Mesenchymal stem cell (in vitro differentiated cells and primary cell): ENCODE data around the gene TOR4A.

Experiments used
- DNase-seq: peaks from one replicate; pipeline ENCODE4 v3.0.0-alpha.2; 2013
- H2AFZ ChIP-seq: one replicate; pipeline ENCODE4 v1.6.1; 2013; ENCODE audit warnings: low read depth, mild to moderate bottlenecking, control low read depth, inconsistent platforms, low read length, moderate library complexity
- H2AK5ac ChIP-seq: 2 replicates; pipeline ENCODE4 v1.6.1; 2013; ENCODE audit warnings: low read length, moderate library complexity, mild to moderate bottlenecking, inconsistent platforms; ENCODE audit not compliant: severe bottlenecking
- H2BK120ac ChIP-seq: one replicate; pipeline ENCODE4 v1.6.1; 2013; ENCODE audit warnings: low read depth, mild to moderate bottlenecking, inconsistent platforms, low read length, moderate library complexity
- H2BK12ac ChIP-seq, 2 experiments: one replicate each; pipeline ENCODE4 v1.6.1; 2013; ENCODE audit warnings: inconsistent platforms in 2 of 2, low read length in 2 of 2, mild to moderate bottlenecking in 2 of 2, moderate library complexity in 2 of 2, control low read depth in 1 of 2
- H2BK15ac ChIP-seq: one replicate; pipeline ENCODE4 v1.6.1; 2013; ENCODE audit warnings: mild to moderate bottlenecking, low read depth, inconsistent platforms; ENCODE audit not compliant: poor library complexity, severe bottlenecking
- H2BK5ac ChIP-seq: 2 replicates; pipeline ENCODE4 v1.6.1; 2013; ENCODE audit warnings: low read depth, mild to moderate bottlenecking, low read length, control low read depth, inconsistent platforms; ENCODE audit not compliant: poor library complexity, severe bottlenecking
- H3K14ac ChIP-seq, 2 experiments: one replicate each; pipeline ENCODE4 v1.6.1; 2013; ENCODE audit warnings: inconsistent platforms in 2 of 2, low read length in 2 of 2, control low read depth in 1 of 2, mild to moderate bottlenecking in 1 of 2, moderate library complexity in 1 of 2
- H3K18ac ChIP-seq, 2 experiments: one replicate each; pipeline ENCODE4 v1.6.1; 2013; ENCODE audit warnings: inconsistent platforms in 2 of 2, low read length in 2 of 2, control low read depth in 1 of 2, low read depth in 1 of 2, mild to moderate bottlenecking in 1 of 2
- H3K23ac ChIP-seq, 2 experiments: one replicate each; pipeline ENCODE4 v1.6.1; 2013; ENCODE audit warnings: inconsistent platforms in 2 of 2, low read length in 2 of 2, mild to moderate bottlenecking in 2 of 2, moderate library complexity in 2 of 2, control low read depth in 1 of 2
- H3K27ac ChIP-seq: 2 replicates; pipeline ENCODE4 v1.5.1; 2013; ENCODE audit warnings: mild to moderate bottlenecking, moderate library complexity, low read length, control low read depth, inconsistent platforms; ENCODE audit not compliant: poor library complexity, severe bottlenecking
- H3K27me3 ChIP-seq, 2 experiments: 2 replicates each; pipeline versions ENCODE4 v1.6.1 to v1.7.0; 2013; ENCODE audit warnings: low read length in 2 of 2, mild to moderate bottlenecking in 2 of 2, moderate library complexity in 2 of 2, control low read depth in 1 of 2, inconsistent platforms in 1 of 2; ENCODE audit not compliant: control insufficient read depth in 1 of 2, insufficient read depth in 1 of 2
- H3K36me3 ChIP-seq, 2 experiments: 2 replicates each; pipeline versions ENCODE4 v1.6.1 to v1.7.0; 2013; ENCODE audit warnings: low read length in 2 of 2, control low read depth in 1 of 2, inconsistent platforms in 1 of 2, low read depth in 1 of 2, mild to moderate bottlenecking in 1 of 2; ENCODE audit not compliant: insufficient read depth in 2 of 2, control insufficient read depth in 1 of 2
- H3K4ac ChIP-seq, 2 experiments: one replicate each; pipeline ENCODE4 v1.6.1; 2013; ENCODE audit warnings: inconsistent platforms in 2 of 2, low read length in 2 of 2, mild to moderate bottlenecking in 2 of 2, moderate library complexity in 2 of 2, control low read depth in 1 of 2, low read depth in 1 of 2
- H3K4me1 ChIP-seq: 2 replicates; pipeline ENCODE4 v1.6.1; 2013; ENCODE audit warnings: low read depth, low read length, control low read depth; ENCODE audit not compliant: control insufficient read depth, insufficient read depth
- H3K4me2 ChIP-seq: 2 replicates; pipeline ENCODE4 v1.6.1; 2013; ENCODE audit warnings: low read length, mild to moderate bottlenecking, inconsistent platforms; ENCODE audit not compliant: poor library complexity, severe bottlenecking
- H3K4me3 ChIP-seq, 2 experiments: 2 replicates each; pipeline versions ENCODE4 v1.5.1 to v1.7.0; 2013; ENCODE audit warnings: low read length in 2 of 2, mild to moderate bottlenecking in 2 of 2, control low read depth in 1 of 2, low read depth in 1 of 2; ENCODE audit not compliant: insufficient read depth in 1 of 2
- H3K79me1 ChIP-seq: replicated peaks from 2 replicates; pipeline ENCODE4 v1.6.1; 2013; ENCODE audit warnings: mild to moderate bottlenecking, control low read depth, low read length, inconsistent platforms; ENCODE audit not compliant: poor library complexity, severe bottlenecking
- H3K9ac ChIP-seq: 2 replicates; pipeline ENCODE4 v1.7.0; 2013; ENCODE audit warnings: mild to moderate bottlenecking, low read length, moderate library complexity
- H3K9me3 ChIP-seq: 2 replicates; pipeline ENCODE4 v1.7.0; 2013; ENCODE audit warnings: mild to moderate bottlenecking, low read length; ENCODE audit not compliant: control insufficient read depth
- H4K8ac ChIP-seq: one replicate; pipeline ENCODE4 v1.6.1; 2013; ENCODE audit warnings: inconsistent platforms, mild to moderate bottlenecking, low read length, moderate library complexity
- H4K91ac ChIP-seq: one replicate; pipeline ENCODE4 v1.6.1; 2013; ENCODE audit warnings: mild to moderate bottlenecking, low read length, inconsistent platforms
- WGBS: methylation state at CpG from one replicate; pipeline ENCODE4 v1.1.7; 2013; ENCODE audit warnings: mixed read lengths; 5-methylcytosine and 5-hydroxymethylcytosine counted together

TOR4A gene

DNA sequence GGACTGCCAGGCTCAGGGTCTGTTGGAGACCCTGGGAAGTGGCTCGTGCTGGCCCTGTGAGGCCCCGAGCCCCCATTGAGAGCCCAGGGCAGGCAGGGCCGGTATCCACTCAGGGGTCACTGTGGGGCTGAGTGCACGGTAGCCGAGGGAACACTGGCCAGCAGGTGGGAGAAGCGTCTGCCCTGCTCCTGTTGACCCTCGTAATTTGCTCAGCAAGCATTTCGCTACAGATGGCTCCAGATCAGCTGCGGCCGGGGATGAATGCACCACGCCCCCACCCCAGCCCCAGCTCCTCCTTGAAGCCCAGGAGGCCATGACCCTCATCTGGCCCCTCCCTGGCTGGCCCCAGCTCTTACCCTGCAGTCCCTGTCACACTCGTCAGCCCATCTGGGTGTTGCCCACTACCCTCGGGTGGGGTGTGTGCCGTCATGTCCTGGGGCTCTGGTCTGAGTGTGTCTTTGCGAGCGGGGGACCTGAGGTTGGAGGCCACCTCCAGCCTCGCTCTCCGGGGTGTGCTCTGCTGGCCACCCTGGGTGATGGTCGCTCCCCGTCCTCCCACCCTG, 30.6 kb downstream of the TOR4A start:
- no peaks in the 10 kb centered on the region for H3K36me3 ChIP-seq
- peak overlapping the region; percentile 48 for H2BK15ac ChIP-seq
- no peak overlapping the region for H3K4ac ChIP-seq
- peaks cover 4 to 82% of the 10 kb centered on the region in 2 experiments for H3K27me3 ChIP-seq
- WGBS = 78% methylated on average over 20 of the region's 20 CpGs
- H3K18ac ChIP-seq = no peak overlapping the region
- no peak overlapping the region for H3K14ac ChIP-seq
- H4K91ac ChIP-seq = no peak overlapping the region
- no peak overlapping the region for H3K27ac ChIP-seq
- H3K23ac ChIP-seq = no peak overlapping the region
- H2BK5ac ChIP-seq = no peak overlapping the region
- no peak overlapping the region for H2BK12ac ChIP-seq
- no peak overlapping the region for H2BK120ac ChIP-seq
- no peak overlapping the region for H3K4me2 ChIP-seq
- no peak overlapping the region for H2AK5ac ChIP-seq
- H3K9me3 ChIP-seq = no peaks in the 10 kb centered on the region
- H3K9ac ChIP-seq = no peak overlapping the region
- H2AFZ ChIP-seq = no peak overlapping the region
- H3K4me3 ChIP-seq = no peak overlapping the region
- no peak overlapping the region for H4K8ac ChIP-seq
- peaks cover 19% of the 10 kb centered on the region for H3K4me1 ChIP-seq
- H3K79me1 ChIP-seq = no peaks in the 10 kb centered on the region
- no peak for DNase-seq

DNA sequence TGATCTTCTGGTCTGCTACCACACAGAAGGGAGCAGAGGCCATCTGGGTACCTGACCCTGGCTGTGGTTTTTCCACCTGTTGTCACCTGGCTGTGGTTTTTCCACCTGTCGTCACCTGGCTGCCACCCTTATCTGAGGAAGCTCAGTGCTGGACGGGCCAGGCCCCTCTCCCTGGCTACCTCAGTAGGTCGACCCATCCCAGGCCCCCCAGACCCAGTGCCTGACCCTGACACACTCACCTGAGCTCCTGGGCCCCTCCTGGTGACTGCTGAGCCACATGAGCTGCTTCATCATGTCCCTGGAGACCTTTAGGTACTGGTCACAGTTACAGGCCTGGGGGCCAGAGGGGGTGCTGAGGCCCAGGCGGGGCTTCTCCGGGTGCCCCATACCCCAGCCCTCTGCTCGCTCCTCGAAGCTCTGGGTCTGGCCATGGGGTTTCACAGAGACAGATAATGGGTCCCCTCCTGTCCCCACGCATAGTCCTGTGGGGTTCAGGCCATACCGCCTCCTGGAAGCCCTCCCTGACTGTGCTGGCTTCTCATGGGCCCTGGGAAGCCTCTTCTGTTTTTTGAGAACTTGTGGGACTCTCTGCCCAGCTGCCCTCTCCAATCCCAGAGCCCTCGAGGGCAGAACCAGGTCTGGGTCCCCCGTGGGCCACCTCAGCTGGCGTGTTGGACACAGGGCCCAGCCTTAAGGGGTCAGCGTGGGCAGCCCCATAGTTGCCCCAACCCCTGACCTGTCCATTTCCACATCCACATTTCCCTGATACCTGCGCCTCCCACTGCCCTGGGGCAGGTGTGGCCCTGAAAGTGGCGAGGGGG, 32.1 kb downstream of the TOR4A start:
- no peak overlapping the region for H4K8ac ChIP-seq
- H2BK15ac ChIP-seq = no peak overlapping the region
- DNase-seq = no peak
- H2AK5ac ChIP-seq = no peak overlapping the region
- H3K36me3 ChIP-seq = no peaks in the 10 kb centered on the region
- no peak overlapping the region for H3K14ac ChIP-seq
- WGBS = 86% methylated on average over 15 of the region's 15 CpGs
- no peak overlapping the region for H3K23ac ChIP-seq
- H2BK120ac ChIP-seq = no peak overlapping the region
- no peaks in the 10 kb centered on the region for H3K9me3 ChIP-seq
- H3K4ac ChIP-seq = no peak overlapping the region
- no peak overlapping the region for H3K4me3 ChIP-seq
- no peak overlapping the region for H3K27ac ChIP-seq
- peaks cover 12% of the 10 kb centered on the region for H3K4me1 ChIP-seq
- H4K91ac ChIP-seq = peak overlapping the region; percentile 40
- no peak overlapping the region for H3K4me2 ChIP-seq
- no peak overlapping the region for H2AFZ ChIP-seq
- H2BK5ac ChIP-seq = no peak overlapping the region
- H3K18ac ChIP-seq = no peak overlapping the region
- H2BK12ac ChIP-seq = no peak overlapping the region
- H3K79me1 ChIP-seq = no peaks in the 10 kb centered on the region
- peaks cover 4 to 73% of the 10 kb centered on the region in 2 experiments for H3K27me3 ChIP-seq
- no peak overlapping the region for H3K9ac ChIP-seq

GRCh38 chr9:137310189-137311052, 32.9 kb downstream of the TOR4A start:
- 86% methylated on average over 20 of the region's 20 CpGs for WGBS
- no peak for DNase-seq
- Histone ChIP-seq H2AK5ac (no peak overlapping the region), H2BK15ac (no peak overlapping the region), H3K14ac (no peak overlapping the region), H4K8ac (no peak overlapping the region), H2BK120ac (no peak overlapping the region), H3K23ac (no peak overlapping the region), H3K18ac (no peak overlapping the region), H3K9me3 (no peaks in the 10 kb centered on the region), H3K9ac (no peak overlapping the region), H3K4ac (no peak overlapping the region), H3K36me3 (no peaks in the 10 kb centered on the region), H2BK5ac (no peak overlapping the region), H2BK12ac (no peak overlapping the region), H3K27ac (no peak overlapping the region), H2AFZ (no peak overlapping the region), H3K27me3 (peaks cover 4 to 73% of the 10 kb centered on the region in 2 experiments), H3K79me1 (no peaks in the 10 kb centered on the region), H3K4me1 (peaks cover 9% of the 10 kb centered on the region), H3K4me2 (no peak overlapping the region), H3K4me3 (no peak overlapping the region), H4K91ac (no peak overlapping the region)
